ENCODE measurements around the gene MYH8.

The MYH8 gene

DNA sequence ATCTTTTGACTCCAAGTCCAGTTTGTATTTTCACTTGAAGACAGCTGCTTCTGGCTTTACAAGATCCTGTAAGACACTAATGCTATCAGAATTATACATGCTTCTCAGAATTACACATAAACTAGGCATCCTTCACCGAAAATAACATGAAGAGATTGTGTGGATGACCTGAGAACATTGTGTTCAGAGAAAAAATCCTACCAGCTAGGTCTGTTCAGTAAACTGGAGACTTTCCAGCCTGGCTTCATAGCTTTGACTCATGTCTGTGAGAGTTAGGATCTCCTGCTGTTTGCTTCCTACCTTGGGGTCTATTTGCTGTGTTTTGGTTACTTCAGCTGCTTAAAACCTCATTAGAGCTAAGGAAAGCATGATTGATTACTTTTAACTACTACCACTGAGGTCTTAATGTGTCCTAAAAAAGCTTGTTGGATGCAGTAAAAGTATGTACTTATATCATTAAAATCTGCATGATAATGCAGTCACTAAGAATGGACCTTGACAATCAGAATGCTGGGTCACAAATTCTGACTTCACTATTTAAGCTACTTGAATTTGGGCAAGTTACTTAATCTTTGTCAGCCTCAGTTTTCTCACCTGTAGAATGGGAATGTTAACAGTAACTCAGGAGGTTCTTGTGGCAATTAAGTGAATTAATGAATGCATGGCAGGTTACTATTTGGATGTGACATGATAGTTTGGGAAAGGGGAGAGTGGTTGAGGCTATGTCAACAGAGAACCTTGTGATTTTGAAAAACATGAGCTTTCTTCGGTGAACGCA lies 40.9 kb downstream of the MYH8 start:
- DNase-seq: no peak

DNA sequence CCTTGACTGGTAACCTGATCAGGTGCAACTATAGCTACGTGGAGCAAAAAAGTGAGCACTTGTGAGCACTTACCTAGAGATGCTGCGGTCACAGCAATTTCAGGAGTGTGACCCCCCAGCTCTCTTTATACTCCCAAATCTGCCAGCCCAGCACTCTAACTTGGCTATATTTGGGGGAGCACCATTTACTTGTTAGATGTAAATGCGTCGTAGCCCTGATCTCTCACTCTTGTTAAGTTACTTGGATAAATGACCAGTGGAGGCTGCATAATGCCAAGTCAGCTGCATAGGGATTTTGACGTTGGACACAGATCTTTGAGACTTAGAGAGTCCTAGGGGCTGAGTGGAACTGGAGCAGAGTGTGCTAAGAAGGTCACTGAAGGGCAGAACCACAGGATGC lies 48.8 kb downstream of the MYH8 start, which contains the start of gene MYH13:
TSS of gene MYH13 (minus strand) at position 101 of the 400 bp plus-strand sequence. CDS start 8,476 bp downstream, outside the sequence.
- no peak for DNase-seq

DNA sequence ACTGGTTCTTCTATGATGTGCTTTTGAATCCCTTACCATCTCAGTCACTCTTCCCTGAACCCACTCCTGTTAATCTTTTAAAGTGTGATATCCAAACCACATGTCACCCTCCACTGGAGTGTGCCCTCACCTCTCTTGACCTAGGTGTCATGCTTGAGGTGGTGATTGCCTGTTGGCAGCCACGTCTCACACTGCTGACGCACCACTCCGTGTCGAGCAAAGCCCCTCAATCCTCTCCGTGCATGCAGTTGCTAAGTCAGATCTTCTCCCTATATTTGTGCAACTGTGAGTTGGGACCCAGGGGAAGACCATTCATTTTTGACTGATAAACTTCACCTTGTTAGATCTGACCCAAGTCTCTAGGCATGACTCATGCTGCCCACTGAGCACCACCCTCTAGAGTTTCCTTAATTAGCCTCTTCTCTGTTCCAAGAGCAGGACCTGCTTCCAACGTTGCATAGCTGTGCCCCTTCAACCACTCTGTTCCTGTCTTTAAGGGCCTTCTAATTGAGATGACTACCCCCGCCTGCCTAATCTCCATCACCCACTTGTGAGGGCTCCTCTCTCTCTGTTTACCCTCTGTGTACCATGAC lies 51.6 kb downstream of the MYH8 start:
- no peak for DNase-seq

DNA sequence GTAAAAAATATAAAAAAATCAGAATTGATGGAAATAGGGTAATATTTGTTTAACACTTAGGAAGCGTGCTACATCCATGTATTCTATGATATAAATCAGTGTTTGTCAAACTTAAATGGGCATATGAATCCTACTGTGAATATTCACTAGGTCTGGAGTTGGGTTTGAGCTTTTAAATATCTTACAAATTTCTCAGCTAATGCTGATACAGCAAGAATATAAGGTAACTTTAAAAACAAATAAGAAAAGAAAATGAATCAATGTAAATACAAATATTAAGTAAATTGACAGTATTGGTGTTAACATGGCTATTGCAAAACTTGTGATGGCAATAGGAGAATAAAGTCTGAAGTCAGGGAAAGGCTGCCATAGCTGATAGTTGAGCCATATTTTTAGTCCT lies 52.5 kb downstream of the MYH8 start:
- DNase-seq: no peak

DNA sequence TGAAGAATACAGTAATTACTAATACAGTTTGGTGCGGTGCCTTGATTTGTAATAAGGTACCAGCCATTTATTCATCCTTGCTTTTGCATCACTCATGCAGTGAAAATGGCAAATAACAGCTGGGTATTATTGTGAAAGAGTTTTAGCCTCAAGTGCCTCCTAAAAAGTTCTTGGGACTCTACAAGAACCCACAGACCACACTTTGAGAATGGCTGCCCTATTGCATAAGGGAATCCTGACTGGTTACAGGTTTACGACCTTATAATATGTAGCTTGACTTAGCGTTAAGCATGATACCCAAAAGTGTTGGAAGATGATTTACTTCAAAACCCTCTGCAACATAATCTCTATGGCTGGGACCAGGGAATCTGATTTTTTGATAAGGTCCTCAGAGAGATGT lies 53.2 kb downstream of the MYH8 start:
- no peak for DNase-seq

DNA sequence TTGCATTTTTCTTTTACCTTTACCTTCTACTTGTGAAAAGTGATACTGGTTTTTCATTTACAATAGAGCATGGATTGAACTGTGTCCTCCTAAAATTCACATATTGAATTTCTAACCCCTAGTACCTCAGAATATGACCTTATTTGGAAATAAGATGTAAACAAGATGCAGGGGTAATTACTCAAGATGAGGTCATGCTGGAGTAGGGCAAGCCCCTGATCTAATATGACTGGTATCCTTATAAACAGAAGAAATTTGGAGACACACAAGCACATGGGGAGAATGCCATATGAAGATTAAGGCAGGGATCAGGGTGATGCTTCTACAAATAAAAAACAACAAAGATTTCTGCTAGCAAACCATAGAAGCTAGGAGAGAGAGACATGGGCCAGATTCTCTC lies 61.2 kb downstream of the MYH8 start:
- DNase-seq: no peak

DNA sequence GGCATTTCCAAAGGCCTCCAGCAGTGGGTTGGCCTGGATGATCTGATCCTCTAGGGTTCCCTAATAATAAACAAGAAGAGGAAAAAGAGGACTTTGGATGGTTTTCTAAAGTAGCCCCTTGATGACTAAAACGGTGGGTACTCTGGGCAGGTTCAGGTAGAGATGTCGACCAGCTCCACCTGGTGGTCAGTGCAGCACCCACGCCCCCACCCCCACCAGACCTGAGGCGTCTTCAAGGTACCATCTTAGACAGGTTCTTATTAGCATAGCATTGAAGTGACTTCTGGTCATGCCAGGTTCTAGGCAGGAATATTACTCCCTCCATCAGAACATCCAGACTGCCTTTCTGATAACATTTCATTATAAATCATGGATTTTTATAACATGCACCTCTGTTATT lies 64.0 kb downstream of the MYH8 start:
- DNase-seq: no peak

DNA sequence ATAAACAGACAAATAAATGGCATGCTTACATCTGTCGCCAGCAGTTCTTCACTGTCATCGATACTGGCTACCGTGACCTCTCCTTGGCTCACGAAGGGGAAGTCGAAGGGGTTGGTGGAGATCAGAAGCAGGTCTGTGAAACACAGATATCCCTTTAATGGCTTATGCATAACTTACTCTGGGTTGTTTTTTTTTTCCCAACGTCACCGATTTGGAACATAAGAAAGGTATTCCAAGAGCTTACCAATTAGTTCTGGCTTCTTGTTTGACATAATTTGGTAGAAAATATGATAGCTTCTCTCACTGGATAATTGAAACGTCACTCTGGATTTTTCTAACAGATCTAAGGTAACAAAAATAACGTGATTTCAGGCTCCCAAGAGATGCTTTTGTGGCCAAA lies 67.1 kb downstream of the MYH8 start:
- DNase-seq: no peak

DNA sequence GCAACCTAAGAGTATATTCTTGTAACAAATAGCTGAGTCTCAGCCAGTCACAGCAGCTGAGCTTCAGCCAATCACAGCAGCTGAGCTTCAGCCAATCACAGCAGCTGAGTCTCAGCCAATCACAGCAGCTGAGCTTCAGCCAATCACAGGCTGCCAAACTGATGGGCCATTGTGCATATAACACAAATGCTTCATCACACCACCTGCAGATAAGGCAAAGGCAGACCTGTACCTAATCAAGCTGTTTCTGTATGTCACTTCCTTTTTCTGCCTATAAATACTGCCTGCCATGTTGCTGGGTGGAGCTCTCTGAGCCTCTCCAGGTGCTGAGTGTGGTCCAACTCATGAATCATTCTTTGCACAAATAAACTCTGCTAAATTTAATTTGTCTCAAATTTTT lies 68.9 kb downstream of the MYH8 start:
- DNase-seq: no peak

DNA sequence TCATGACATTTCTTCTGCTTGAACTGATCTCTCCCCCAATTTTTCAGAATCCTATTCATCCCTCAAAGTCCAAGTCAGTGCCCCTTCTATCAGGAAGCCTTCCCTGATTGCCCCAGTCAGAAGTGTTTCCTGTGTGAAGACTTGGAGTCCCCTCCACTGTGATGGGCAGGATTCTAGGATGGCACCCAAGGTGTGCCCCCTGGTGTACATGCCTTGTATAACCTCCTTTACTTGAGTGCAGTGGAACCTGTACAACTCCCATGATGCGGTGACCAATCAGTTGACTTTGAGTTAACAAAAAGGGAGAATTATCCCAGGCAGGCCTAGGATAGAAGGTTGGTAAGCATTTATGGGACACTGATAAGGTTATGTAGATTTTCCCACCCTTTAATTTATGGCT lies 72.3 kb downstream of the MYH8 start:
- DNase-seq: no peak

DNA sequence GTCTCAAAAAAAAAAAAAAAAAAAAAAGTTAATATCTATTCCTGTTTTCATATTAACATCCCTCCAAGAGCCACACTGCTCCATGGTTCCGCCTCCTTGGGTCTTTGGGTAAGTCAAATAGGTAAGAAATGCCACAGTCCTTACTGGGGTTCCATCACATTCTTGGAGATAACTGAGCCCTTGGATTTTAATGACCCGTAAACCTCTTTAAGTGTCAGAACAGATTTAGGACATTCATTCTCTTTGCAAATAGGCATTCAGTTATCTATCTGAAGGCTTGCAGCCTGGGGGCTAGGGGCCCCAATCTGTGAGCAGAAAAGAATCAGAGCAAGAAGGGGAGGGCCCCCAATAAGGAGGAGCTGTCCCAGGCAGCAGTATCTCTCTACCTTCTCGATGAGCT lies 76.9 kb downstream of the MYH8 start:
- no peak for DNase-seq

Measured in NCI-H526 treated with DMSO at 0.1 percent for 48 hours (cell line).